Skin epidermis (tissue), 12 donors: ENCODE data around the gene ZNF555.
A peak's percentile ranks its signal among the peaks of the same experiment; 100 is the strongest.
"Not testable (repeated sequence)": the region's sequence is repeated elsewhere in the genome, so short reads cannot be mapped to it uniquely, and the experiment has no call there.

ENCODE experiments used
- H3K27ac ChIP-seq, 21 experiments: fragments of 200-600 bp; sonication (generic) in 11 of 21; one replicate each; pipeline ENCODE4 v1.5.0; 2020; ENCODE audit warnings: mild to moderate bottlenecking in 3 of 21, inconsistent platforms in 2 of 21, moderate library complexity in 2 of 21
- H3K4me3 ChIP-seq, 7 experiments: fragments of 200-600 bp; sonication (generic) in 2 of 7; one replicate each; pipeline ENCODE4 v1.5.0; 2020; ENCODE audit warnings: inconsistent platforms in 2 of 7, mild to moderate bottlenecking in 2 of 7, moderate library complexity in 1 of 7

ZNF555 gene

GRCh38 chr19:2863816-2864215, 22.5 kb downstream of the ZNF555 start:
- no peak overlapping the region for H3K4me3 ChIP-seq
- no peak overlapping the region for H3K27ac ChIP-seq

GRCh38 chr19:2865334-2866100, 24.2 kb downstream of the ZNF555 start:
- Histone ChIP-seq H3K4me3 (no peak overlapping the region), H3K27ac (no peak overlapping the region)

GRCh38 chr19:2866495-2867024, 25.3 kb downstream of the ZNF555 start:
- Histone ChIP-seq H3K27ac (no peak overlapping the region), H3K4me3 (peak overlapping the region in 1 of 7 experiments; percentile 31)

- H3K4me3 ChIP-seq = peak within 1 kb of the TSS in 3 of 7 experiments; percentile 16 to 31 (median 21)
- H3K27ac ChIP-seq = no peak within 1 kb of the TSS
These were observed 26.0 kb downstream of the ZNF555 start, which contains the start of gene ZNF556 for GRCh38 chr19:2867025-2867991. Gene ZNF556 (plus strand): TSS chr19:2867335. CDS start chr19:2867422, 87 bp downstream.

GRCh38 chr19:2869618-2870017, 28.3 kb downstream of the ZNF555 start:
- Histone ChIP-seq H3K4me3 (no peak overlapping the region), H3K27ac (no peak overlapping the region)

- not testable (repeated sequence) for H3K27ac ChIP-seq, H3K4me3 ChIP-seq
These were observed 30.9 kb downstream of the ZNF555 start for GRCh38 chr19:2872175-2872574.

- Histone ChIP-seq H3K27ac (no peak overlapping the region), H3K4me3 (no peak overlapping the region)
These were observed 36.4 kb downstream of the ZNF555 start for GRCh38 chr19:2877398-2878331.

- no peak overlapping the region for H3K4me3 ChIP-seq
- no peak overlapping the region for H3K27ac ChIP-seq
These were observed 42.6 kb downstream of the ZNF555 start for GRCh38 chr19:2883686-2884439.

GRCh38 chr19:2885736-2886135, 44.5 kb downstream of the ZNF555 start:
- Histone ChIP-seq H3K27ac (no peak overlapping the region), H3K4me3 (no peak overlapping the region)

GRCh38 chr19:2887391-2887914, 46.2 kb downstream of the ZNF555 start:
- no peak overlapping the region for H3K4me3 ChIP-seq

GRCh38 chr19:2888731-2889224, 47.5 kb downstream of the ZNF555 start:
- Histone ChIP-seq H3K27ac (peak overlapping the region in 4 of 21 experiments; percentile 23 to 57 (median 44)), H3K4me3 (peak overlapping the region in 3 of 7 experiments; percentile 9 to 31 (median 25))

More at GRCh38 chr19:2887391-2887914, 46.2 kb downstream of the ZNF555 start:
- peak overlapping the region in 1 of 21 experiments; percentile 17 for H3K27ac ChIP-seq

- not testable (repeated sequence) for H3K4me3 ChIP-seq, H3K27ac ChIP-seq
These were observed 49.3 kb downstream of the ZNF555 start for GRCh38 chr19:2890531-2890930.

GRCh38 chr19:2896694-2897093, 55.4 kb downstream of the ZNF555 start:
- no peak overlapping the region for H3K27ac ChIP-seq
- no peak overlapping the region for H3K4me3 ChIP-seq

- Histone ChIP-seq H3K4me3 (peak within 1 kb of the TSS; percentile 44 to 75 (median 60)), H3K27ac (peak within 1 kb of the TSS; percentile 10 to 88 (median 74))
These were observed 59.3 kb downstream of the ZNF555 start, which contains the start of gene ZNF57 for GRCh38 chr19:2900296-2901252. Gene ZNF57 (plus strand): TSS chr19:2900928. CDS start chr19:2901046, 118 bp downstream.

- peak overlapping the region in 7 of 21 experiments; percentile 35 to 81 (median 57) for H3K27ac ChIP-seq
- H3K4me3 ChIP-seq = no peak overlapping the region
These were observed 61.4 kb downstream of the ZNF555 start for GRCh38 chr19:2902590-2903218.

- H3K4me3 ChIP-seq, H3K27ac ChIP-seq: not testable (repeated sequence)
These were observed 62.1 kb downstream of the ZNF555 start for GRCh38 chr19:2903326-2903725.
